GM23248 (cell line): ENCODE results near the gene CCDC9.

Experiments
- EZH2 ChIP-seq: fragments of 200-600 bp; sonication (generic); IDR thresholded peaks from 2 replicates; pipeline ENCODE4 v1.6.1; 2018; ENCODE audit warnings: antibody characterized with exemption, mild to moderate bottlenecking; ENCODE audit not compliant: insufficient read depth, poor library complexity, severe bottlenecking
- EZH2phosphoT487 ChIP-seq: fragments of 200-600 bp; sonication (generic); IDR thresholded peaks from 2 replicates; pipeline ENCODE4 v1.6.1; 2018; ENCODE audit warnings: antibody characterized with exemption, moderate library complexity, mild to moderate bottlenecking, low read depth; ENCODE audit not compliant: insufficient read depth

- TF ChIP-seq EZH2 = no peak
- no peak for TF ChIP-seq EZH2phosphoT487
These were observed 52.7 kb downstream of the CCDC9 start for GRCh38 chr19:47309038-47309437.
